Neural cell (in vitro differentiated cells): ENCODE data around the gene GNA12. TPM values are rescaled to one million over a fixed set of nuclear protein-coding genes. Genes with fewer than 3 reads are reported as not detected.

Experiments
- H2AFZ ChIP-seq: fragments of 200-600, 300-800 bp; sonication (generic), shearing (Covaris generic); 2 replicates; pipeline ENCODE4 v1.6.0; 2014; ENCODE audit warnings: low read depth, mild to moderate bottlenecking, antibody characterized with exemption, low read length, moderate library complexity
- H3F3A ChIP-seq: fragments of 200-600 bp; shearing (Covaris generic); 2 replicates; pipeline ENCODE4 v1.6.1; 2016; ENCODE audit warnings: mild to moderate bottlenecking, moderate library complexity, mixed read lengths, antibody characterized with exemption, low read length; ENCODE audit not compliant: insufficient read depth, poor library complexity, severe bottlenecking
- H3K27ac ChIP-seq: fragments of 200-600, 300-800 bp; sonication (generic), shearing (Covaris generic); 2 replicates; pipeline ENCODE4 v1.5.1; 2014; ENCODE audit warnings: mild to moderate bottlenecking, low read length, moderate library complexity
- H3K27me3 ChIP-seq: fragments of 300-800, 200-600 bp; sonication (generic), shearing (Covaris generic); 2 replicates; pipeline ENCODE4 v1.6.0; 2014; ENCODE audit warnings: mild to moderate bottlenecking, low read depth, low read length, moderate library complexity; ENCODE audit not compliant: insufficient read depth
- H3K36me3 ChIP-seq: fragments of 300-800, 200-600 bp; sonication (generic), shearing (Covaris generic); 2 replicates; pipeline ENCODE4 v1.5.1; 2014; ENCODE audit warnings: mild to moderate bottlenecking, antibody characterized with exemption, low read length, moderate library complexity; ENCODE audit not compliant: insufficient read depth
- H3K4me2 ChIP-seq: fragments of 300-800, 200-600 bp; sonication (generic), shearing (Covaris generic); 2 replicates; pipeline ENCODE4 v1.6.0; 2014; ENCODE audit warnings: mild to moderate bottlenecking, low read length
- H3K4me3 ChIP-seq: fragments of 300-800, 200-600 bp; sonication (generic), shearing (Covaris generic); 2 replicates; pipeline ENCODE4 v1.5.1; 2014; ENCODE audit warnings: mild to moderate bottlenecking, low read length, moderate library complexity
- H3K79me2 ChIP-seq: fragments of 200-600 bp; shearing (Covaris generic); replicated peaks from 2 replicates; pipeline ENCODE4 v1.6.0; 2014; ENCODE audit warnings: mild to moderate bottlenecking, low read length, moderate library complexity; ENCODE audit not compliant: insufficient read depth
- H3K9ac ChIP-seq: fragments of 300-800, 200-600 bp; sonication (generic), shearing (Covaris generic); 2 replicates; pipeline ENCODE4 v1.6.1; 2016; ENCODE audit warnings: mild to moderate bottlenecking, low read length, mixed read lengths
- H3K9me2 ChIP-seq: fragments of 200-600 bp; shearing (Covaris generic); 2 replicates; pipeline ENCODE4 v1.6.1; 2016; ENCODE audit warnings: mild to moderate bottlenecking, low read length, mixed read lengths; ENCODE audit not compliant: insufficient read depth
- H3K9me3 ChIP-seq: fragments of 200-600, 300-800 bp; sonication (generic), shearing (Covaris generic); 2 replicates; pipeline ENCODE4 v1.6.1; 2016; ENCODE audit warnings: mild to moderate bottlenecking, mixed run types, low read length, moderate library complexity, mixed read lengths
- H4K20me1 ChIP-seq: fragments of 200-600 bp; shearing (Covaris generic); 2 replicates; pipeline ENCODE4 v1.6.1; 2016; ENCODE audit warnings: mild to moderate bottlenecking, mixed run types; ENCODE audit not compliant: insufficient read depth
- CTCF ChIP-seq: fragments of 450-650 bp; IDR thresholded peaks from 2 replicates; pipeline ENCODE4 v1.5.1; 2014; ENCODE audit warnings: antibody characterized with exemption, mild to moderate bottlenecking, moderate library complexity; ENCODE audit not compliant: poor library complexity, severe bottlenecking
- EP300 ChIP-seq: fragments of 450-650 bp; conservative IDR thresholded peaks from 2 replicates; pipeline ENCODE4 v1.6.1; 2014; ENCODE audit warnings: antibody characterized with exemption, mild to moderate bottlenecking, moderate library complexity; ENCODE audit not compliant: poor library complexity, severe bottlenecking
- EZH2 ChIP-seq: fragments of 200-600, 300-800 bp; shearing (Covaris generic), sonication (generic); IDR thresholded peaks from 2 replicates; pipeline ENCODE4 v1.6.1; 2014; ENCODE audit warnings: antibody characterized with exemption, low read length, borderline replicate concordance, mild to moderate bottlenecking; ENCODE audit not compliant: insufficient read depth, poor library complexity, severe bottlenecking
- MXI1 ChIP-seq: fragments of 450-650 bp; conservative IDR thresholded peaks from 2 replicates; pipeline ENCODE4 v1.6.1; 2014; ENCODE audit warnings: antibody characterized with exemption, mild to moderate bottlenecking; ENCODE audit not compliant: poor library complexity, severe bottlenecking
- POLR2AphosphoS5 ChIP-seq: IDR thresholded peaks from 2 replicates; pipeline ENCODE4 v1.6.1; 2012
- RAD21 ChIP-seq: fragments of 450-650 bp; conservative IDR thresholded peaks from 2 replicates; pipeline ENCODE4 v1.6.1; 2014; ENCODE audit warnings: antibody characterized with exemption, mild to moderate bottlenecking, moderate library complexity
- REST ChIP-seq: IDR thresholded peaks from 2 replicates; pipeline ENCODE4 v1.6.1; 2012; ENCODE audit warnings: borderline replicate concordance
- SMC3 ChIP-seq: fragments of 450-650 bp; conservative IDR thresholded peaks from 2 replicates; pipeline ENCODE4 v1.6.1; 2014; ENCODE audit warnings: antibody characterized with exemption, mild to moderate bottlenecking, moderate library complexity; ENCODE audit not compliant: poor library complexity
- TAF1 ChIP-seq: IDR thresholded peaks from 2 replicates; pipeline ENCODE4 v1.6.1; 2012; ENCODE audit warnings: low read depth
- polyA plus RNA-seq: library from polyadenylated mRNA; depleted of rRNA; stranded (reverse); fragments of >200 nt; gene quantifications from 2 replicates; pipeline ENCODE4 v1.2.3, GENCODE V29; 2014

Gene GNA12
- polyA plus RNA-seq, 1 donor from 2014 or later, result 15.5 TPM

GRCh38 chr7:2777898-2778535, 66.1 kb downstream of the GNA12 start:
- no peak overlapping the region for H3K4me3 ChIP-seq
- no peak overlapping the region for H3K27ac ChIP-seq
- no peaks in the 10 kb centered on the region for H4K20me1 ChIP-seq
- H3K9me2 ChIP-seq, result no peaks in the 10 kb centered on the region
- H2AFZ ChIP-seq, result no peak overlapping the region
- H3K4me2 ChIP-seq, result no peak overlapping the region
- TF ChIP-seq MXI1, result no peak
- no peak for TF ChIP-seq TAF1
- TF ChIP-seq CTCF, result no peak
- no peak for TF ChIP-seq EP300
- no peak for TF ChIP-seq EZH2
- TF ChIP-seq RAD21, result no peak
- H3F3A ChIP-seq, result no peaks in the 10 kb centered on the region
- H3K36me3 ChIP-seq, result peaks cover 4% of the 10 kb centered on the region
- no peaks in the 10 kb centered on the region for H3K9me3 ChIP-seq
- H3K79me2 ChIP-seq, result no peaks in the 10 kb centered on the region
- no peak overlapping the region for H3K9ac ChIP-seq
- H3K27me3 ChIP-seq, result no peaks in the 10 kb centered on the region

GRCh38 chr7:2776401-2776800, 67.7 kb downstream of the GNA12 start:
- Histone ChIP-seq H4K20me1 (no peaks in the 10 kb centered on the region), H3K4me2 (no peak overlapping the region), H3K36me3 (peaks cover 9% of the 10 kb centered on the region), H2AFZ (no peak overlapping the region), H3K9me2 (no peaks in the 10 kb centered on the region), H3F3A (no peaks in the 10 kb centered on the region), H3K27me3 (no peaks in the 10 kb centered on the region), H3K79me2 (no peaks in the 10 kb centered on the region), H3K9me3 (no peaks in the 10 kb centered on the region), H3K9ac (no peak overlapping the region), H3K4me3 (no peak overlapping the region), H3K27ac (no peak overlapping the region)
- TF ChIP-seq EP300 (no peak), CTCF (no peak), POLR2AphosphoS5 (no peak), TAF1 (no peak), MXI1 (no peak), REST (no peak), EZH2 (no peak), SMC3 (no peak), RAD21 (no peak)
